MM.1S (cell line): ENCODE results near the gene BICDL2.

ENCODE experiments used
- CTCF ChIP-seq: fragments of 300-600 bp; sonication (generic); IDR thresholded peaks from 2 replicates; pipeline ENCODE4 v1.5.1; 2016; ENCODE audit warnings: antibody characterized with exemption, low read length, mixed read lengths
- EZH2 ChIP-seq: fragments of 300-600 bp; sonication (generic); optimal IDR thresholded peaks from 2 replicates; pipeline ENCODE3; 2017; ENCODE audit warnings: low read depth, mild to moderate bottlenecking, antibody characterized with exemption, low read length, mixed read lengths
- EZH2phosphoT487 ChIP-seq: fragments of 300-600 bp; sonication (generic); IDR thresholded peaks from 2 replicates; pipeline ENCODE4 v1.6.1; 2018; ENCODE audit warnings: antibody characterized with exemption, low read length

GRCh38 chr16:3004319-3004718 lies 32.4 kb downstream of the BICDL2 start:
- TF ChIP-seq EZH2 (no peak), CTCF (no peak), EZH2phosphoT487 (no peak)
